22Rv1 (cell line): ENCODE data around the gene SRSF1.

Experiments
- ZFX ChIP-seq: fragments of 450-650 bp; IDR thresholded peaks from 2 replicates; pipeline ENCODE4 v1.6.1; 2017; ENCODE audit warnings: antibody characterized with exemption, borderline replicate concordance
- TF ChIP-seq, protein P1 (sequence below): fragments of 450-650 bp; IDR thresholded peaks from 2 replicates; pipeline ENCODE4 v1.5.1; 2017; ENCODE audit warnings: mild to moderate bottlenecking

DNA sequence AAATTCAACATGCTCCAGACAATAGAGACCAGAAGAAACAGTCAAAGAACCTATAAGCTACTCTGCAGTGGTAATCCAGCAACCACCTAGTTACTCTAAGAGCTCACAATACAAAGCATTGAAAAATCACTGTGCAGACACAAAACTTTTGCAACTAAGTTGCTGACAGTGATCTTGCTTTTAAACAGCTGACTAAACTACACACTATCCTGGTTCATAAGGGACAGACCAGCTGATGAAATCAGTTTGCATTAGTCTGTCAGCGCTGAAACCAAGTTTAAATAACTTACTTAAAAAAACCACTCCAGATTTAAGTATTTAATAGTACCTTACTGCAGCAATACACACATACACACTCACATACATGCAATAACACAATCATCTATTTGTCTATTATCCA is 23.6 kb downstream of the SRSF1 start:
- TF ChIP-seq, protein P1, sequence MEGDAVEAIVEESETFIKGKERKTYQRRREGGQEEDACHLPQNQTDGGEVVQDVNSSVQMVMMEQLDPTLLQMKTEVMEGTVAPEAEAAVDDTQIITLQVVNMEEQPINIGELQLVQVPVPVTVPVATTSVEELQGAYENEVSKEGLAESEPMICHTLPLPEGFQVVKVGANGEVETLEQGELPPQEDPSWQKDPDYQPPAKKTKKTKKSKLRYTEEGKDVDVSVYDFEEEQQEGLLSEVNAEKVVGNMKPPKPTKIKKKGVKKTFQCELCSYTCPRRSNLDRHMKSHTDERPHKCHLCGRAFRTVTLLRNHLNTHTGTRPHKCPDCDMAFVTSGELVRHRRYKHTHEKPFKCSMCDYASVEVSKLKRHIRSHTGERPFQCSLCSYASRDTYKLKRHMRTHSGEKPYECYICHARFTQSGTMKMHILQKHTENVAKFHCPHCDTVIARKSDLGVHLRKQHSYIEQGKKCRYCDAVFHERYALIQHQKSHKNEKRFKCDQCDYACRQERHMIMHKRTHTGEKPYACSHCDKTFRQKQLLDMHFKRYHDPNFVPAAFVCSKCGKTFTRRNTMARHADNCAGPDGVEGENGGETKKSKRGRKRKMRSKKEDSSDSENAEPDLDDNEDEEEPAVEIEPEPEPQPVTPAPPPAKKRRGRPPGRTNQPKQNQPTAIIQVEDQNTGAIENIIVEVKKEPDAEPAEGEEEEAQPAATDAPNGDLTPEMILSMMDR = no peak
- TF ChIP-seq ZFX = no peak
